C4-2B (cell line): ENCODE measurements around the gene THEM5.

Experiments
- ZFX ChIP-seq: fragments of 450-650 bp; IDR thresholded peaks from 2 replicates; pipeline ENCODE4 v1.6.1; 2017
- TF ChIP-seq, protein P1 (sequence below): fragments of 450-650 bp; conservative IDR thresholded peaks from 2 replicates; pipeline ENCODE4 v1.5.1; 2017; ENCODE audit warnings: mild to moderate bottlenecking

DNA sequence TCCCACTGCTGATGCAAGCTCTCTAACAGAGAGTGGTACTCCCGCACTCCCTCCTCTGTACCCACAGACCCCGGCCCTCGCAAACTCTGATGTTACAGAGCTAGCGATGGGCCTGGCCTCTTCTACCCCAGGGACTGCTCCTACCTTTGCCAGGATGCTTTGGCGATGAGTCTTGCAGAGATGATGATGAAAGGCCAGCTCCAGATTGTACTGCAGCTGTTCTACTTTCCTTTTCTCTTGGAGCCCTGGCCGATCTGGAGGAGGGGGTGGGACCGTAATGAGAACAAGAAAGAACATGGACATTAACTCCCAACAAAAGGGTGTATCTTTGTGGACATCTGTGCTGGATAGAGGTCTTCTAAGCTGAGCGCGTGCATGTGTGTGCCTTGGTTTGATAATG is 42.3 kb downstream of the THEM5 start:
- TF ChIP-seq, protein P1, sequence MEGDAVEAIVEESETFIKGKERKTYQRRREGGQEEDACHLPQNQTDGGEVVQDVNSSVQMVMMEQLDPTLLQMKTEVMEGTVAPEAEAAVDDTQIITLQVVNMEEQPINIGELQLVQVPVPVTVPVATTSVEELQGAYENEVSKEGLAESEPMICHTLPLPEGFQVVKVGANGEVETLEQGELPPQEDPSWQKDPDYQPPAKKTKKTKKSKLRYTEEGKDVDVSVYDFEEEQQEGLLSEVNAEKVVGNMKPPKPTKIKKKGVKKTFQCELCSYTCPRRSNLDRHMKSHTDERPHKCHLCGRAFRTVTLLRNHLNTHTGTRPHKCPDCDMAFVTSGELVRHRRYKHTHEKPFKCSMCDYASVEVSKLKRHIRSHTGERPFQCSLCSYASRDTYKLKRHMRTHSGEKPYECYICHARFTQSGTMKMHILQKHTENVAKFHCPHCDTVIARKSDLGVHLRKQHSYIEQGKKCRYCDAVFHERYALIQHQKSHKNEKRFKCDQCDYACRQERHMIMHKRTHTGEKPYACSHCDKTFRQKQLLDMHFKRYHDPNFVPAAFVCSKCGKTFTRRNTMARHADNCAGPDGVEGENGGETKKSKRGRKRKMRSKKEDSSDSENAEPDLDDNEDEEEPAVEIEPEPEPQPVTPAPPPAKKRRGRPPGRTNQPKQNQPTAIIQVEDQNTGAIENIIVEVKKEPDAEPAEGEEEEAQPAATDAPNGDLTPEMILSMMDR: no peak
- TF ChIP-seq ZFX: no peak
